Gastrocnemius medialis (tissue), 4 donors: Measurements from ENCODE around the gene DISC1. TPM values are rescaled to one million over a fixed set of nuclear protein-coding genes. Genes with fewer than 3 reads are reported as not detected.

Source experiments
- total RNA-seq, 4 donors: library from RNA; depleted of rRNA; stranded (reverse); fragments of >200 nt; gene quantifications; one replicate each; pipeline versions ENCODE4 v1.1.0 to v1.2.3, GENCODE V29; 2016

The DISC1 gene
- total RNA-seq, 4 donors from 2014 or later: 2.3 to 5.8 (median 2.6) TPM

Other genes with a start within 250 kb of the DISC1 start
- gene EGLN1, start 204.5 kb upstream of the DISC1 start, total RNA-seq: 100 to 1,000 TPM; 500 to 862 (median 706) TPM
- 10 to 100 TPM; 47.8 to 84.2 (median 77.8) TPM for gene TSNAX, start 98.1 kb upstream of the DISC1 start, total RNA-seq